DND-41 (cell line): Measurements from ENCODE around the gene STX2.
"Not testable (repeated sequence)": the region's sequence is repeated elsewhere in the genome, so short reads cannot be mapped to it uniquely, and the experiment has no call there.

Experiments
- ATAC-seq: fragments of 200-7000 bp; cut with Tn5 transposase; 3 replicates; pipeline ENCODE4 v1.9.1; 2021; ENCODE audit warnings: low read depth; ENCODE audit not compliant: insufficient read depth
- DNase-seq: peaks from one replicate; pipeline ENCODE4 v3.0.0-alpha.2; 2020
- H2AFZ ChIP-seq: 2 replicates; pipeline ENCODE4 v1.6.0; 2012; ENCODE audit warnings: low read depth, low read length
- H3K27ac ChIP-seq: 2 replicates; pipeline ENCODE4 v1.5.1; 2012; ENCODE audit warnings: low read length, inconsistent platforms
- H3K27me3 ChIP-seq: fragments of 200-600 bp; sonication (generic); 2 replicates; pipeline ENCODE4 v1.6.0; 2012; ENCODE audit warnings: low read length, mild to moderate bottlenecking, inconsistent platforms; ENCODE audit not compliant: insufficient read depth, poor library complexity
- H3K36me3 ChIP-seq: 2 replicates; pipeline ENCODE4 v1.5.1; 2012; ENCODE audit warnings: low read length, inconsistent platforms; ENCODE audit not compliant: insufficient read depth
- H3K4me1 ChIP-seq: 2 replicates; pipeline ENCODE4 v1.5.1; 2012; ENCODE audit warnings: mild to moderate bottlenecking, low read length; ENCODE audit not compliant: insufficient read depth
- H3K4me2 ChIP-seq: 2 replicates; pipeline ENCODE4 v1.6.0; 2012; ENCODE audit warnings: mild to moderate bottlenecking, moderate library complexity, low read length, inconsistent platforms; ENCODE audit not compliant: insufficient read depth
- H3K4me3 ChIP-seq, 2 experiments: fragments of 200-600 bp in 1 of 2; shearing (Covaris generic) in 1 of 2; 2 replicates each; pipeline ENCODE4 v1.5.1; 2012 to 2016; ENCODE audit warnings: inconsistent platforms in 2 of 2, low read length in 2 of 2, mild to moderate bottlenecking in 2 of 2, low read depth in 1 of 2, moderate library complexity in 1 of 2
- H3K79me2 ChIP-seq: 2 replicates; pipeline ENCODE4 v1.6.0; 2012; ENCODE audit warnings: low read length, inconsistent platforms; ENCODE audit not compliant: insufficient read depth
- H3K9ac ChIP-seq: 2 replicates; pipeline ENCODE4 v1.6.0; 2012; ENCODE audit warnings: low read depth, mild to moderate bottlenecking, inconsistent platforms, low read length, moderate library complexity
- H3K9me3 ChIP-seq: 2 replicates; pipeline ENCODE4 v1.5.1; 2012; ENCODE audit warnings: low read length, moderate library complexity, mild to moderate bottlenecking, inconsistent platforms; ENCODE audit not compliant: insufficient read depth, severe bottlenecking
- H4K20me1 ChIP-seq: 2 replicates; pipeline ENCODE4 v1.6.0; 2012; ENCODE audit warnings: low read length; ENCODE audit not compliant: insufficient read depth
- EZH2 ChIP-seq: IDR thresholded peaks from 3 replicates; pipeline ENCODE4 v1.6.1; 2012; ENCODE audit warnings: borderline replicate concordance, low read depth, mild to moderate bottlenecking, moderate library complexity, low read length, inconsistent platforms; ENCODE audit not compliant: severe bottlenecking
- TF ChIP-seq, protein P1 (sequence below): IDR thresholded peaks from 2 replicates; pipeline ENCODE4 v1.5.1; 2012; ENCODE audit warnings: borderline replicate concordance, low read length, moderate library complexity, mild to moderate bottlenecking; ENCODE audit not compliant: poor library complexity, severe bottlenecking; ENCODE audit errors: extremely low read depth

STX2 gene

DNA sequence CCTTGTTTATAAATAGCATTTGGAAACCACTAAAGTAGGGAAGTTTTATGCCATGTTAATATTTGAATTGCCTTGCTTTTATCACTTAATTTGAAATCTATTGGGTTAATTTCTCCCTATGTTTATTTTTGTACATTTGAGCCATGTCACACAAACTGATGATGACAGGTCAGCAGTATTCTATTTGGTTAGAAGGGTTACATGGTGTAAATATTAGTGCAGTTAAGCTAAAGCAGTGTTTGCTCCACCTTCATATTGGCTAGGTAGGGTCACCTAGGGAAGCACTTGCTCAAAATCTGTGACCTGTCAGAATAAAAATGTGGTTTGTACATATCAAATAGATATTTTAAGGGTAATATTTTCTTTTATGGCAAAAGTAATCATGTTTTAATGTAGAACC lies 37.2 kb upstream of the STX2 start:
- Histone ChIP-seq H4K20me1 (peaks cover 41% of the 10 kb centered on the region), H3K4me1 (peaks cover 31% of the 10 kb centered on the region), H3K36me3 (peaks cover 49% of the 10 kb centered on the region), H3K27me3 (no peaks in the 10 kb centered on the region), H3K9ac (no peak overlapping the region), H2AFZ (no peak overlapping the region), H3K4me2 (no peak overlapping the region), H3K9me3 (no peaks in the 10 kb centered on the region), H3K4me3 (no peak overlapping the region), H3K79me2 (peaks cover 40% of the 10 kb centered on the region), H3K27ac (no peak overlapping the region)
- TF ChIP-seq, protein P1, sequence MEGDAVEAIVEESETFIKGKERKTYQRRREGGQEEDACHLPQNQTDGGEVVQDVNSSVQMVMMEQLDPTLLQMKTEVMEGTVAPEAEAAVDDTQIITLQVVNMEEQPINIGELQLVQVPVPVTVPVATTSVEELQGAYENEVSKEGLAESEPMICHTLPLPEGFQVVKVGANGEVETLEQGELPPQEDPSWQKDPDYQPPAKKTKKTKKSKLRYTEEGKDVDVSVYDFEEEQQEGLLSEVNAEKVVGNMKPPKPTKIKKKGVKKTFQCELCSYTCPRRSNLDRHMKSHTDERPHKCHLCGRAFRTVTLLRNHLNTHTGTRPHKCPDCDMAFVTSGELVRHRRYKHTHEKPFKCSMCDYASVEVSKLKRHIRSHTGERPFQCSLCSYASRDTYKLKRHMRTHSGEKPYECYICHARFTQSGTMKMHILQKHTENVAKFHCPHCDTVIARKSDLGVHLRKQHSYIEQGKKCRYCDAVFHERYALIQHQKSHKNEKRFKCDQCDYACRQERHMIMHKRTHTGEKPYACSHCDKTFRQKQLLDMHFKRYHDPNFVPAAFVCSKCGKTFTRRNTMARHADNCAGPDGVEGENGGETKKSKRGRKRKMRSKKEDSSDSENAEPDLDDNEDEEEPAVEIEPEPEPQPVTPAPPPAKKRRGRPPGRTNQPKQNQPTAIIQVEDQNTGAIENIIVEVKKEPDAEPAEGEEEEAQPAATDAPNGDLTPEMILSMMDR = no peak
- ATAC-seq = no peak
- no peak for DNase-seq

GRCh38 chr12:130875708-130876107 lies 36.7 kb upstream of the STX2 start:
- H3K9me3 ChIP-seq, H3K4me2 ChIP-seq, H3K27ac ChIP-seq, H2AFZ ChIP-seq, H3K9ac ChIP-seq, ATAC-seq, DNase-seq, H3K27me3 ChIP-seq, H3K4me3 ChIP-seq: not testable (repeated sequence)
- Histone ChIP-seq H3K79me2 (peaks cover 46% of the 10 kb centered on the region), H3K36me3 (peaks cover 49% of the 10 kb centered on the region), H3K4me1 (peaks cover 37% of the 10 kb centered on the region), H4K20me1 (peaks cover 41% of the 10 kb centered on the region)

- Histone ChIP-seq H3K36me3 (peaks cover 49% of the 10 kb centered on the region), H2AFZ (no peak overlapping the region), H3K4me2 (peak overlapping the region; percentile 63; the same call in 1 of the 2 replicates), H3K79me2 (peaks cover 47% of the 10 kb centered on the region), H3K9me3 (no peaks in the 10 kb centered on the region), H3K9ac (no peak overlapping the region), H3K4me3 (no peak overlapping the region), H3K4me1 (peaks cover 38% of the 10 kb centered on the region), H3K27me3 (no peaks in the 10 kb centered on the region), H4K20me1 (peaks cover 41% of the 10 kb centered on the region), H3K27ac (no peak overlapping the region)
- DNase-seq = no peak
- no peak for ATAC-seq
- TF ChIP-seq, protein P1 = no peak
- TF ChIP-seq EZH2 = no peak
Observed at GRCh38 chr12:130875193-130875592, 36.1 kb upstream of the STX2 start.

GRCh38 chr12:130874696-130875095 lies 35.6 kb upstream of the STX2 start:
- Histone ChIP-seq H3K9ac (no peak overlapping the region), H3K27me3 (no peaks in the 10 kb centered on the region), H3K27ac (no peak overlapping the region), H3K4me2 (peak overlapping the region; percentile 63), H3K9me3 (no peaks in the 10 kb centered on the region), H3K4me3 (peak overlapping the region in 1 of 2 experiments; percentile 17; a peak in 1 of 4 replicates), H3K79me2 (peaks cover 47% of the 10 kb centered on the region), H3K36me3 (peaks cover 49% of the 10 kb centered on the region), H2AFZ (no peak overlapping the region), H4K20me1 (peaks cover 41% of the 10 kb centered on the region), H3K4me1 (peaks cover 38% of the 10 kb centered on the region)
- TF ChIP-seq, protein P1 = no peak
- TF ChIP-seq EZH2 = no peak
- ATAC-seq = no peak
- no peak for DNase-seq
